Liver (tissue), 9 donors: ENCODE data around the gene DBP. TPM values are rescaled to one million over a fixed set of nuclear protein-coding genes. Genes with fewer than 3 reads are reported as not detected.
A peak's percentile ranks its signal among the peaks of the same experiment; 100 is the strongest.

ENCODE experiments used
- DNase-seq: peaks from one replicate; pipeline ENCODE4 v3.0.0-alpha.2; 2017; ENCODE audit warnings: low spot score
- H3K27ac ChIP-seq, 2 donors: one replicate each; pipeline ENCODE4 v1.7.0; 2013; ENCODE audit warnings: inconsistent platforms in 2 of 2, low read length in 2 of 2, control low read depth in 1 of 2, low read depth in 1 of 2, mild to moderate bottlenecking in 1 of 2
- H3K27me3 ChIP-seq, 4 donors: one replicate each; pipeline versions ENCODE4 v1.6.1 to v1.7.0; 2013; ENCODE audit warnings: low read length in 3 of 4, inconsistent platforms in 1 of 4, mild to moderate bottlenecking in 1 of 4, moderate library complexity in 1 of 4; ENCODE audit not compliant: control insufficient read depth in 4 of 4, insufficient read depth in 4 of 4
- H3K36me3 ChIP-seq, 4 donors: one replicate each; pipeline versions ENCODE4 v1.6.1 to v1.7.0; 2013; ENCODE audit warnings: low read length in 3 of 4, mild to moderate bottlenecking in 3 of 4, low read depth in 1 of 4, moderate library complexity in 1 of 4; ENCODE audit not compliant: control insufficient read depth in 4 of 4, insufficient read depth in 3 of 4
- H3K4me1 ChIP-seq, 4 donors: one replicate each; pipeline versions ENCODE4 v1.6.1 to v1.7.0; 2013; ENCODE audit warnings: low read length in 3 of 4, mild to moderate bottlenecking in 3 of 4, moderate library complexity in 1 of 4; ENCODE audit not compliant: control insufficient read depth in 4 of 4, insufficient read depth in 4 of 4
- H3K4me3 ChIP-seq, 3 donors: one replicate each; pipeline versions ENCODE4 v1.6.1 to v1.7.0; 2013; ENCODE audit warnings: low read length in 3 of 3, control low read depth in 1 of 3, low read depth in 1 of 3, mild to moderate bottlenecking in 1 of 3
- H3K9ac ChIP-seq, 2 donors: one replicate each; pipeline ENCODE4 v1.7.0; 2013; ENCODE audit warnings: low read length in 2 of 2, mild to moderate bottlenecking in 2 of 2, moderate library complexity in 2 of 2, control low read depth in 1 of 2, low read depth in 1 of 2
- H3K9me3 ChIP-seq, 4 donors: one replicate each; pipeline versions ENCODE4 v1.6.1 to v1.7.0; 2013; ENCODE audit warnings: low read length in 3 of 4; ENCODE audit not compliant: control insufficient read depth in 4 of 4
- ATF3 ChIP-seq: IDR thresholded peaks from 2 replicates; pipeline ENCODE4 v1.6.1; 2016; ENCODE audit warnings: antibody characterized with exemption
- CTCF ChIP-seq: fragments of 150-350 bp; IDR thresholded peaks from 2 replicates; pipeline ENCODE4 v1.5.1; 2017; ENCODE audit warnings: improper control_type of control experiment, low read depth, low read length; ENCODE audit not compliant: missing input control
- EGR1 ChIP-seq, 2 donors: IDR thresholded peaks; 2 replicates each; pipeline ENCODE4 v1.6.1; 2016 to 2018; ENCODE audit warnings: antibody characterized with exemption in 2 of 2, low read depth in 2 of 2
- FOXA1 ChIP-seq: IDR thresholded peaks from 2 replicates; pipeline ENCODE4 v1.6.1; 2016; ENCODE audit warnings: antibody characterized with exemption
- FOXA2 ChIP-seq: IDR thresholded peaks from 2 replicates; pipeline ENCODE4 v1.6.1; 2016; ENCODE audit warnings: antibody characterized with exemption
- GABPA ChIP-seq, 2 donors: IDR thresholded peaks in 1 of 2; conservative IDR thresholded peaks in 1 of 2; 2 replicates each; pipeline ENCODE4 v1.6.1; 2016; ENCODE audit warnings: antibody characterized with exemption in 2 of 2, mild to moderate bottlenecking in 1 of 2, moderate library complexity in 1 of 2
- HNF4A ChIP-seq, 2 donors: conservative IDR thresholded peaks; 2 replicates each; pipeline ENCODE4 v1.6.1; 2016; ENCODE audit warnings: antibody characterized with exemption in 2 of 2, mild to moderate bottlenecking in 2 of 2
- HNF4G ChIP-seq: IDR thresholded peaks from 2 replicates; pipeline ENCODE4 v1.6.1; 2016; ENCODE audit warnings: antibody characterized with exemption
- JUND ChIP-seq, 2 donors: IDR thresholded peaks; 2 replicates each; pipeline ENCODE4 v1.6.1; 2016; ENCODE audit warnings: antibody characterized with exemption in 2 of 2
- MAX ChIP-seq: IDR thresholded peaks from 2 replicates; pipeline ENCODE4 v1.6.1; 2016; ENCODE audit warnings: antibody characterized with exemption
- NR2F2 ChIP-seq: IDR thresholded peaks from 2 replicates; pipeline ENCODE4 v1.6.1; 2016; ENCODE audit warnings: antibody characterized with exemption
- RAD21 ChIP-seq, 2 donors: IDR thresholded peaks; 2 replicates each; pipeline ENCODE4 v1.6.1; 2016; ENCODE audit warnings: antibody characterized with exemption in 2 of 2, mild to moderate bottlenecking in 2 of 2
- REST ChIP-seq: IDR thresholded peaks from 2 replicates; pipeline ENCODE4 v1.6.1; 2016; ENCODE audit warnings: antibody characterized with exemption, mild to moderate bottlenecking
- RXRA ChIP-seq, 2 donors: IDR thresholded peaks; 2 replicates each; pipeline ENCODE4 v1.6.1; 2017 to 2018; ENCODE audit warnings: antibody characterized with exemption in 2 of 2, mild to moderate bottlenecking in 1 of 2
- TAF1 ChIP-seq: conservative IDR thresholded peaks from 2 replicates; pipeline ENCODE4 v1.6.1; 2016; ENCODE audit warnings: antibody characterized with exemption, mild to moderate bottlenecking
- YY1 ChIP-seq: IDR thresholded peaks from 2 replicates; pipeline ENCODE4 v1.6.1; 2016; ENCODE audit warnings: antibody characterized with exemption, mild to moderate bottlenecking
- ZBTB33 ChIP-seq: IDR thresholded peaks from 2 replicates; pipeline ENCODE4 v1.6.1; 2016; ENCODE audit warnings: antibody characterized with exemption
- WGBS: extraction: QIAGEN DNeasy Blood & Tissue Kit; methylation state at CpG from one replicate; pipeline ENCODE4 v1.1.7; 2013; 5-methylcytosine and 5-hydroxymethylcytosine counted together
- polyA plus RNA-seq, 2 donors: library from polyadenylated mRNA; stranded (reverse) in 1 of 2; unstranded in 1 of 2; fragments of 200-250 nt in 1 of 2; fragments of >200 nt in 1 of 2; fragmentation: Nextera tagmentation in 1 of 2; extraction: Ambion mirVana in 1 of 2; gene quantifications; one replicate each; pipeline versions ENCODE4 v1.2.1 to v1.2.3, GENCODE V29; 2013 to 2015
- total RNA-seq, 2 donors: library from RNA; depleted of rRNA; stranded (reverse); fragments of >200 nt; gene quantifications; one replicate each; pipeline ENCODE4 v1.2.3, GENCODE V29; 2014
- donor health status: healthy.
- donor health status: healthy.
- donor health status: healthy.
- donor health status: healthy.
- donor health status: healthy.

DBP gene
- total and polyA plus RNA-seq, 4 donors = 1.2 to 4.5 (median 1.8) TPM

GRCh38 chr19:48618278-48618915 is 18.8 kb downstream of the DBP start:
- 2% methylated on average over 18 of the region's 18 CpGs for WGBS
- TF ChIP-seq TAF1 = no peak
- no peak for TF ChIP-seq FOXA2
- no peak for TF ChIP-seq GABPA (IDR thresholded peaks at IDR 0.05 in 1 of 2, conservative IDR thresholded peaks at IDR 0.05 in 1 of 2)
- TF ChIP-seq NR2F2 = no peak
- no peak for TF ChIP-seq HNF4A (conservative IDR thresholded peaks at IDR 0.05)
- TF ChIP-seq EGR1 (IDR thresholded peaks at IDR 0.05; ENCODE audit: low read depth in 2 of 2) = no peak
- TF ChIP-seq FOXA1 = no peak
- no peak for TF ChIP-seq YY1
- TF ChIP-seq MAX = no peak
- TF ChIP-seq HNF4G = no peak
- TF ChIP-seq RXRA (IDR thresholded peaks at IDR 0.05) = no peak
- TF ChIP-seq JUND (IDR thresholded peaks at IDR 0.05) = no peak
- no peak for TF ChIP-seq RAD21 (IDR thresholded peaks at IDR 0.05)
- TF ChIP-seq ATF3 = no peak
- TF ChIP-seq CTCF = no peak
- no peak for TF ChIP-seq ZBTB33
- no peak for TF ChIP-seq REST
- peaks cover 8 to 46% (median 32%) of the 10 kb centered on the region in 4 donors for H3K4me1 ChIP-seq
- peaks cover 15 to 27% (median 18%) of the 10 kb centered on the region in 4 donors for H3K36me3 ChIP-seq
- peak overlapping the region; percentile 98 to 99 for H3K9ac ChIP-seq
- no peaks in the 10 kb centered on the region for H3K9me3 ChIP-seq
- H3K4me3 ChIP-seq = peak overlapping the region; percentile 58 to 98 (median 97)
- DNase-seq = no peak
- no peaks in the 10 kb centered on the region for H3K27me3 ChIP-seq
- H3K27ac ChIP-seq = peak overlapping the region; percentile 75 to 81
